Measurements from ENCODE around the gene CFAP298.

GRCh38 chr21:32566741-32567389 is 45.3 kb downstream of the CFAP298 start:
- TF ChIP-seq, protein P1, sequence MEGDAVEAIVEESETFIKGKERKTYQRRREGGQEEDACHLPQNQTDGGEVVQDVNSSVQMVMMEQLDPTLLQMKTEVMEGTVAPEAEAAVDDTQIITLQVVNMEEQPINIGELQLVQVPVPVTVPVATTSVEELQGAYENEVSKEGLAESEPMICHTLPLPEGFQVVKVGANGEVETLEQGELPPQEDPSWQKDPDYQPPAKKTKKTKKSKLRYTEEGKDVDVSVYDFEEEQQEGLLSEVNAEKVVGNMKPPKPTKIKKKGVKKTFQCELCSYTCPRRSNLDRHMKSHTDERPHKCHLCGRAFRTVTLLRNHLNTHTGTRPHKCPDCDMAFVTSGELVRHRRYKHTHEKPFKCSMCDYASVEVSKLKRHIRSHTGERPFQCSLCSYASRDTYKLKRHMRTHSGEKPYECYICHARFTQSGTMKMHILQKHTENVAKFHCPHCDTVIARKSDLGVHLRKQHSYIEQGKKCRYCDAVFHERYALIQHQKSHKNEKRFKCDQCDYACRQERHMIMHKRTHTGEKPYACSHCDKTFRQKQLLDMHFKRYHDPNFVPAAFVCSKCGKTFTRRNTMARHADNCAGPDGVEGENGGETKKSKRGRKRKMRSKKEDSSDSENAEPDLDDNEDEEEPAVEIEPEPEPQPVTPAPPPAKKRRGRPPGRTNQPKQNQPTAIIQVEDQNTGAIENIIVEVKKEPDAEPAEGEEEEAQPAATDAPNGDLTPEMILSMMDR (IDR thresholded peaks at IDR 0.05), result no peak
- TF ChIP-seq POLR2A (IDR thresholded peaks at IDR 0.05), result no peak

Measured in lower leg skin (tissue), 3 donors.